Progenitor cell of endocrine pancreas (in vitro differentiated cells): ENCODE data around the gene P3H1. TPM values are rescaled to one million over a fixed set of nuclear protein-coding genes. Genes with fewer than 3 reads are reported as not detected.
"Not testable (repeated sequence)": the region's sequence is repeated elsewhere in the genome, so short reads cannot be mapped to it uniquely, and the experiment has no call there.

Experiments
- DNase-seq: peaks from one replicate; pipeline ENCODE4 v3.0.0; 2021; ENCODE audit warnings: low spot score; ENCODE audit not compliant: unreplicated experiment
- H3K27ac Mint-ChIP-seq: 2 replicates; pipeline ENCODE4 v1.8.0; 2021; ENCODE audit warnings: mild to moderate bottlenecking, moderate library complexity, mixed read lengths
- H3K27me3 Mint-ChIP-seq: 2 replicates; pipeline ENCODE4 v1.8.0; 2021; ENCODE audit warnings: mixed read lengths
- H3K36me3 Mint-ChIP-seq: 2 replicates; pipeline ENCODE4 v1.8.0; 2022; ENCODE audit warnings: mixed read lengths; ENCODE audit not compliant: insufficient read depth
- H3K4me1 Mint-ChIP-seq: 2 replicates; pipeline ENCODE4 v1.8.0; 2021; ENCODE audit warnings: low read depth, mixed read lengths
- H3K4me3 Mint-ChIP-seq: 2 replicates; pipeline ENCODE4 v1.8.0; 2021; ENCODE audit warnings: low read depth, mild to moderate bottlenecking, moderate library complexity, mixed read lengths
- H3K9me3 Mint-ChIP-seq: 2 replicates; pipeline ENCODE4 v1.8.0; 2021; ENCODE audit warnings: low read depth, mixed read lengths
- total RNA-seq: library from RNA; stranded (reverse); gene quantifications from 2 replicates; pipeline ENCODE4 v1.2.1, GENCODE V29; 2021
- TF ChIP-seq, protein P1 (sequence below): fragments of 200-600 bp; sonication (generic); IDR thresholded peaks from one replicate; pipeline ENCODE4 v1.5.0; 2021; ENCODE audit warnings: antibody characterized with exemption, mild to moderate bottlenecking; ENCODE audit not compliant: unreplicated experiment

P3H1 gene
- total RNA-seq, 1 donor from 2014 or later = 72.9 TPM

- H3K27ac Mint-ChIP-seq = no peak overlapping the region
- no peaks in the 10 kb centered on the region for H3K9me3 Mint-ChIP-seq
- peaks cover 29% of the 10 kb centered on the region for H3K36me3 Mint-ChIP-seq
- DNase-seq = no peak
- no peak overlapping the region for H3K4me3 Mint-ChIP-seq
- TF ChIP-seq, protein P1, sequence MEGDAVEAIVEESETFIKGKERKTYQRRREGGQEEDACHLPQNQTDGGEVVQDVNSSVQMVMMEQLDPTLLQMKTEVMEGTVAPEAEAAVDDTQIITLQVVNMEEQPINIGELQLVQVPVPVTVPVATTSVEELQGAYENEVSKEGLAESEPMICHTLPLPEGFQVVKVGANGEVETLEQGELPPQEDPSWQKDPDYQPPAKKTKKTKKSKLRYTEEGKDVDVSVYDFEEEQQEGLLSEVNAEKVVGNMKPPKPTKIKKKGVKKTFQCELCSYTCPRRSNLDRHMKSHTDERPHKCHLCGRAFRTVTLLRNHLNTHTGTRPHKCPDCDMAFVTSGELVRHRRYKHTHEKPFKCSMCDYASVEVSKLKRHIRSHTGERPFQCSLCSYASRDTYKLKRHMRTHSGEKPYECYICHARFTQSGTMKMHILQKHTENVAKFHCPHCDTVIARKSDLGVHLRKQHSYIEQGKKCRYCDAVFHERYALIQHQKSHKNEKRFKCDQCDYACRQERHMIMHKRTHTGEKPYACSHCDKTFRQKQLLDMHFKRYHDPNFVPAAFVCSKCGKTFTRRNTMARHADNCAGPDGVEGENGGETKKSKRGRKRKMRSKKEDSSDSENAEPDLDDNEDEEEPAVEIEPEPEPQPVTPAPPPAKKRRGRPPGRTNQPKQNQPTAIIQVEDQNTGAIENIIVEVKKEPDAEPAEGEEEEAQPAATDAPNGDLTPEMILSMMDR = no peak
- H3K4me1 Mint-ChIP-seq = no peaks in the 10 kb centered on the region
- H3K27me3 Mint-ChIP-seq = no peaks in the 10 kb centered on the region
Observed at GRCh38 chr1:42757892-42758275, 8.9 kb downstream of the P3H1 start.

GRCh38 chr1:42756956-42757891 lies 9.6 kb downstream of the P3H1 start:
- Mint-ChIP-seq H3K27me3 (no peaks in the 10 kb centered on the region), H3K4me3 (no peak overlapping the region), H3K4me1 (no peaks in the 10 kb centered on the region), H3K27ac (peak overlapping the region; percentile 62), H3K36me3 (peaks cover 36% of the 10 kb centered on the region), H3K9me3 (peaks cover 4% of the 10 kb centered on the region)
- TF ChIP-seq, protein P1 = peak; percentile 58
- DNase-seq = no peak

DNA sequence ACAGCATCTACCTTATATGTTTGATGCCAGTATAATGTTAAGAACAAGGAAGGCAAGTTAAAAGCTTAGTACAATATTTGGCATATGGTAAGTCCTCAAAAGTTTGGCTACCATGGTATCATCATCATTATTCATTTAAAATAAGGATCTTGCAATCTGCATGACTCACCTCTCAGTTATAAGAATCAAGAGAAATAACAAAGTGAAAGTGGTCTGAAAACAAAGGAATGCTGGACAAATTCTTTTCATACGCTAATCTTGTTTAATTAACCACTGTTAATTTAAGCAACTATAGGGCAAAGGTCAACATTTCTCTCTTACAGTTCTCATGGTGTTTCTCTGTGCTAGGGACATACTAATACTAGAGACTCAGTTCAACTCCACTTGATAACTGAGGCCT lies 13.8 kb downstream of the P3H1 start:
- DNase-seq = no peak
- Mint-ChIP-seq H3K4me1 (no peaks in the 10 kb centered on the region), H3K9me3 (peaks cover 16% of the 10 kb centered on the region), H3K4me3 (no peak overlapping the region), H3K27ac (no peak overlapping the region), H3K36me3 (peaks cover 58% of the 10 kb centered on the region), H3K27me3 (no peaks in the 10 kb centered on the region)
- TF ChIP-seq, protein P1 = no peak

- no peak for DNase-seq
- peaks cover 16% of the 10 kb centered on the region for H3K9me3 Mint-ChIP-seq
- TF ChIP-seq, protein P1 = no peak
- H3K36me3 Mint-ChIP-seq = peaks cover 56% of the 10 kb centered on the region
- H3K4me1 Mint-ChIP-seq = no peaks in the 10 kb centered on the region
- no peaks in the 10 kb centered on the region for H3K27me3 Mint-ChIP-seq
- no peak overlapping the region for H3K4me3 Mint-ChIP-seq
- H3K27ac Mint-ChIP-seq = no peak overlapping the region
Observed at GRCh38 chr1:42752284-42752683, 14.5 kb downstream of the P3H1 start.

GRCh38 chr1:42751511-42752070 lies 15.2 kb downstream of the P3H1 start:
- not testable (repeated sequence) for DNase-seq, H3K4me3 Mint-ChIP-seq, H3K27me3 Mint-ChIP-seq, H3K4me1 Mint-ChIP-seq
- Mint-ChIP-seq H3K36me3 (peaks cover 54% of the 10 kb centered on the region), H3K27ac (peak overlapping the region; percentile 3), H3K9me3 (peaks cover 16% of the 10 kb centered on the region)
